KMS-11 (cell line): Measurements from ENCODE around the gene CATSPER3.

Experiments
- H2AFZ ChIP-seq: fragments of 200-600 bp; sonication (generic); 2 replicates; pipeline ENCODE4 v1.6.1; 2016; ENCODE audit warnings: antibody characterized with exemption, mixed run types, low read depth
- H3K27ac ChIP-seq: fragments of 200-600 bp; sonication (generic); 2 replicates; pipeline ENCODE4 v1.6.1; 2016; ENCODE audit warnings: mild to moderate bottlenecking, mixed run types
- H3K27me3 ChIP-seq: fragments of 200-600 bp; sonication (generic); 2 replicates; pipeline ENCODE4 v1.6.1; 2017; ENCODE audit warnings: mild to moderate bottlenecking, low read depth, mixed run types, moderate library complexity; ENCODE audit not compliant: insufficient read depth
- H3K36me3 ChIP-seq: fragments of 200-600 bp; sonication (generic); 2 replicates; pipeline ENCODE4 v1.6.1; 2017; ENCODE audit warnings: mild to moderate bottlenecking, mixed run types; ENCODE audit not compliant: insufficient read depth
- H3K4me1 ChIP-seq: fragments of 200-600 bp; sonication (generic); 2 replicates; pipeline ENCODE4 v1.6.1; 2016; ENCODE audit warnings: mild to moderate bottlenecking, low read depth, mixed run types; ENCODE audit not compliant: poor library complexity, severe bottlenecking
- H3K4me2 ChIP-seq: fragments of 200-600 bp; sonication (generic); 2 replicates; pipeline ENCODE4 v1.7.0; 2016; ENCODE audit warnings: mild to moderate bottlenecking, mixed run types
- H3K4me3 ChIP-seq: fragments of 200-600 bp; sonication (generic); IDR thresholded peaks from 2 replicates; pipeline ENCODE4 v1.6.1; 2017; ENCODE audit warnings: low read depth, low read length, mixed read lengths; ENCODE audit not compliant: insufficient read depth
- H3K79me2 ChIP-seq: fragments of 200-600 bp; sonication (generic); 2 replicates; pipeline ENCODE4 v1.6.1; 2016; ENCODE audit warnings: low read depth, mixed run types; ENCODE audit not compliant: insufficient read depth
- H3K9ac ChIP-seq: fragments of 200-600 bp; sonication (generic); 2 replicates; pipeline ENCODE4 v1.6.1; 2016; ENCODE audit warnings: mild to moderate bottlenecking, mixed run types
- H4K20me1 ChIP-seq: fragments of 200-600 bp; sonication (generic); 2 replicates; pipeline ENCODE4 v1.6.1; 2016; ENCODE audit warnings: mild to moderate bottlenecking, mixed run types; ENCODE audit not compliant: insufficient read depth
- CTCF ChIP-seq: fragments of 200-600 bp; sonication (generic); conservative IDR thresholded peaks from 2 replicates; pipeline ENCODE4 v1.6.1; 2017; ENCODE audit warnings: low read depth, mild to moderate bottlenecking, antibody characterized with exemption, low read length, moderate library complexity, mixed read lengths

CATSPER3 gene

GRCh38 chr5:135059000-135059923, 91.6 kb downstream of the CATSPER3 start:
- H3K79me2 ChIP-seq = no peaks in the 10 kb centered on the region
- no peak overlapping the region for H2AFZ ChIP-seq
- H3K4me3 ChIP-seq = no peak overlapping the region
- no peak overlapping the region for H3K4me2 ChIP-seq
- no peaks in the 10 kb centered on the region for H3K36me3 ChIP-seq
- no peak overlapping the region for H3K27ac ChIP-seq
- no peak overlapping the region for H3K9ac ChIP-seq
- TF ChIP-seq CTCF = no peak
- H4K20me1 ChIP-seq = no peaks in the 10 kb centered on the region
- no peaks in the 10 kb centered on the region for H3K4me1 ChIP-seq
- H3K27me3 ChIP-seq = no peaks in the 10 kb centered on the region

GRCh38 chr5:135060021-135060420, 92.3 kb downstream of the CATSPER3 start:
- Histone ChIP-seq H3K27me3 (no peaks in the 10 kb centered on the region), H3K4me2 (no peak overlapping the region), H3K36me3 (no peaks in the 10 kb centered on the region), H4K20me1 (no peaks in the 10 kb centered on the region), H3K9ac (no peak overlapping the region), H3K79me2 (no peaks in the 10 kb centered on the region), H2AFZ (no peak overlapping the region), H3K27ac (no peak overlapping the region), H3K4me3 (no peak overlapping the region), H3K4me1 (no peaks in the 10 kb centered on the region)
- no peak for TF ChIP-seq CTCF

GRCh38 chr5:135061001-135061400, 93.3 kb downstream of the CATSPER3 start:
- Histone ChIP-seq H3K79me2 (no peaks in the 10 kb centered on the region), H3K9ac (no peak overlapping the region), H3K4me1 (no peaks in the 10 kb centered on the region), H3K4me3 (no peak overlapping the region), H3K27ac (no peak overlapping the region), H2AFZ (no peak overlapping the region), H3K36me3 (no peaks in the 10 kb centered on the region), H3K27me3 (no peaks in the 10 kb centered on the region), H4K20me1 (no peaks in the 10 kb centered on the region), H3K4me2 (no peak overlapping the region)
- no peak for TF ChIP-seq CTCF
